ENCODE measurements around the gene EFCAB6.

Gene EFCAB6

GRCh38 chr22:43521716-43522115 is 290.4 kb downstream of the EFCAB6 start:
- no peak overlapping the region for H3K4me3 ChIP-seq (replicated peaks in 1 of 2; ENCODE audit: low read depth in 2 of 2, low read length in 2 of 2)
- no peak for DNase-seq (ENCODE audit: low read depth in 2 of 2)
- TF ChIP-seq, protein P1, sequence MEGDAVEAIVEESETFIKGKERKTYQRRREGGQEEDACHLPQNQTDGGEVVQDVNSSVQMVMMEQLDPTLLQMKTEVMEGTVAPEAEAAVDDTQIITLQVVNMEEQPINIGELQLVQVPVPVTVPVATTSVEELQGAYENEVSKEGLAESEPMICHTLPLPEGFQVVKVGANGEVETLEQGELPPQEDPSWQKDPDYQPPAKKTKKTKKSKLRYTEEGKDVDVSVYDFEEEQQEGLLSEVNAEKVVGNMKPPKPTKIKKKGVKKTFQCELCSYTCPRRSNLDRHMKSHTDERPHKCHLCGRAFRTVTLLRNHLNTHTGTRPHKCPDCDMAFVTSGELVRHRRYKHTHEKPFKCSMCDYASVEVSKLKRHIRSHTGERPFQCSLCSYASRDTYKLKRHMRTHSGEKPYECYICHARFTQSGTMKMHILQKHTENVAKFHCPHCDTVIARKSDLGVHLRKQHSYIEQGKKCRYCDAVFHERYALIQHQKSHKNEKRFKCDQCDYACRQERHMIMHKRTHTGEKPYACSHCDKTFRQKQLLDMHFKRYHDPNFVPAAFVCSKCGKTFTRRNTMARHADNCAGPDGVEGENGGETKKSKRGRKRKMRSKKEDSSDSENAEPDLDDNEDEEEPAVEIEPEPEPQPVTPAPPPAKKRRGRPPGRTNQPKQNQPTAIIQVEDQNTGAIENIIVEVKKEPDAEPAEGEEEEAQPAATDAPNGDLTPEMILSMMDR (IDR thresholded peaks at IDR 0.05; ENCODE audit: low read depth, low read length): no peak

GRCh38 chr22:43520632-43521039 is 291.5 kb downstream of the EFCAB6 start:
- TF ChIP-seq, protein P1 (IDR thresholded peaks at IDR 0.05; ENCODE audit: low read depth, low read length): no peak
- no peak for DNase-seq (ENCODE audit: low read depth in 2 of 2)

GRCh38 chr22:43516996-43517635 is 295.0 kb downstream of the EFCAB6 start:
- TF ChIP-seq, protein P1 (IDR thresholded peaks at IDR 0.05; ENCODE audit: low read depth, low read length): no peak
- DNase-seq (ENCODE audit: low read depth in 2 of 2): no peak
- H3K4me3 ChIP-seq (replicated peaks in 1 of 2; ENCODE audit: low read depth in 2 of 2, low read length in 2 of 2): no peak overlapping the region

More at GRCh38 chr22:43520632-43521039, 291.5 kb downstream of the EFCAB6 start:
- H3K4me3 ChIP-seq (replicated peaks in 1 of 2; ENCODE audit: low read depth in 2 of 2, low read length in 2 of 2): no peak overlapping the region

DNA sequence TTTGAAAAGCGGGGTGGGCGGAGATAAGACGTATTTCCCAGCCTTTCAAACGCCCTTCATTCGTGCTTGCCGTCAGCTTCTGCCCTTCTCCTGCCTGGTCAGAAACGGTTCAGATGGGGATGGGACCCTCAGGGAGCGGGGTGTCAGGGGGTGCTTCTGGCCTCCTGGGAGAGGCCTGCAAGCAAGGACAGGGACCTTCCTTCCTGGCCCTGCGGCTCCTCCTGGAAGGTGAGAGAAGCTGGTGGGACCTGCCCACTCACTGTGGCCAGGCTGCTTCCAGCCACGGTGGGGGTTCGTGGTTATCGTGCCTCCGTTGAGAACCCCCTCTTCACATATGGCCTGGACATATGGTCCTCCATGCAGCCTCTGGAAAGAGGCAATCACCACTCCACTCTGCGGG is 295.7 kb downstream of the EFCAB6 start:
- no peak for DNase-seq (ENCODE audit: low read depth in 2 of 2)
- H3K4me3 ChIP-seq (replicated peaks in 1 of 2; ENCODE audit: low read depth in 2 of 2, low read length in 2 of 2): no peak overlapping the region
- TF ChIP-seq, protein P1 (IDR thresholded peaks at IDR 0.05; ENCODE audit: low read depth, low read length): no peak

DNA sequence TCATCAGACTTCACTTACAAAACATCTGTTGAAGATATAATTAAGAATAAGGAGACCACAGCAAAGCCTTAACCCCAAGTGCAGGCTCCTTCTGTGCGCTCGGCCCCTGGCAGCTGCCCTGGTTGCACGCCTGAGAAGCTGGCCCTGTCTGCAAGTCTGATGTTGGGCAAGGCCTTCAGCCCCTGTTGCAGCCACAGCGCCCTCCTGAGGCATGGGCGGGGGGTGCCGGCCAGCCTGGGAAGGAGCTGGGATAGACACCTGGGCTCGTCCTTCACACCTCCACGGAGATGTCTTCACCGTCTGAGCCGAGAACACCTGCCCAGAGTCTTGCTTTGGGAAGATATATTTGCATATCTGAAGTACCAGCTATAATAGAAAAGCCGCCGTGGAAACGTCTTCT is 296.2 kb downstream of the EFCAB6 start:
- H3K4me3 ChIP-seq (replicated peaks in 1 of 2; ENCODE audit: low read depth in 2 of 2, low read length in 2 of 2): no peak overlapping the region
- TF ChIP-seq, protein P1 (IDR thresholded peaks at IDR 0.05; ENCODE audit: low read depth, low read length): no peak
- DNase-seq (ENCODE audit: low read depth in 2 of 2): no peak

DNA sequence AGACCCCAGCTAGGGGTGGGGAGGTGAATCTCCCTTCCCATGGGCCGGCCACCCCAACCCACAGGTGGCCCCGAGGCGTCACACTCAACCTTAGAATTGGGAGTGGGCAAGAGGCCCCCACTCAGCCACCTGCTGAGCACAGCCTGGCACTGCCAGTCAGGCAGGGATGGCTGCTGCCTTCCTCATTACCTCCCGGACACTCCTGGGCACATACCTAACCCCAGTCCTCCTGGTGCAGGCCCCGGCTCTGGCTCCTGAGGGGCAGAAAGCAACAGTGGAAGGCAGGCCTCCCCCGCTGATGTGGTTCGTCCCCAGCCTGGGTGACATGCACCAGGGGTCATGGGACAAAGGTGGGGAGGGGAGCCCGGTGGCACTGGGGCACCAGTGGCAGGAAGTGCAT is 296.7 kb downstream of the EFCAB6 start:
- no peak overlapping the region for H3K4me3 ChIP-seq (replicated peaks in 1 of 2; ENCODE audit: low read depth in 2 of 2, low read length in 2 of 2)
- DNase-seq (ENCODE audit: low read depth in 2 of 2): no peak
- TF ChIP-seq, protein P1 (IDR thresholded peaks at IDR 0.05; ENCODE audit: low read depth, low read length): no peak

Data from cardiac fibroblast (primary cell).